HG03025 (cell line): ENCODE data around the gene VHLL.

ENCODE experiments used
- ATAC-seq: cut with Tn5 transposase; IDR thresholded peaks from one replicate; pipeline ENCODE4 v1.9.1; 2021; ENCODE audit warnings: mild to moderate bottlenecking, moderate library complexity; ENCODE audit not compliant: unreplicated experiment, low FRiP score

Gene VHLL

GRCh38 chr1:156293098-156293434 lies 6.0 kb downstream of the VHLL start:
- no peak for ATAC-seq

GRCh38 chr1:156291226-156292061 lies 7.7 kb downstream of the VHLL start:
- ATAC-seq = peak; percentile 49

- ATAC-seq = no peak
Observed at GRCh38 chr1:156289857-156290256, 9.2 kb downstream of the VHLL start.

GRCh38 chr1:156286061-156286460 lies 13.0 kb downstream of the VHLL start:
- no peak for ATAC-seq

- no peak for ATAC-seq
Observed at GRCh38 chr1:156285437-156285836, 13.7 kb downstream of the VHLL start.

GRCh38 chr1:156284757-156285156 lies 14.3 kb downstream of the VHLL start:
- ATAC-seq = no peak

- ATAC-seq = no peak
Observed at GRCh38 chr1:156284112-156284511, 15.0 kb downstream of the VHLL start, which contains the start of gene TMEM79. Gene TMEM79, plus strand, starts transcription at chr1:156284325. Its CDS starts 902 bp downstream, at chr1:156285227.

GRCh38 chr1:156283521-156283920 lies 15.6 kb downstream of the VHLL start:
- ATAC-seq = no peak

- peak; percentile 67 for ATAC-seq
Observed at GRCh38 chr1:156282479-156283222, 16.5 kb downstream of the VHLL start, which contains the start of gene SMG5. Gene SMG5, minus strand, starts transcription at chr1:156282825. Its CDS starts 145 bp downstream, at chr1:156282680.

GRCh38 chr1:156281693-156282478 lies 17.2 kb downstream of the VHLL start:
- peak; percentile 9 for ATAC-seq

- no peak for ATAC-seq
Observed at GRCh38 chr1:156281281-156281680, 17.8 kb downstream of the VHLL start.

GRCh38 chr1:156279837-156280236 lies 19.3 kb downstream of the VHLL start:
- ATAC-seq = no peak

GRCh38 chr1:156276966-156277381 lies 22.1 kb downstream of the VHLL start:
- ATAC-seq = no peak

GRCh38 chr1:156276532-156276931 lies 22.6 kb downstream of the VHLL start:
- no peak for ATAC-seq

GRCh38 chr1:156270314-156270713 lies 28.8 kb downstream of the VHLL start:
- ATAC-seq = no peak

GRCh38 chr1:156268336-156268735 lies 30.8 kb downstream of the VHLL start:
- no peak for ATAC-seq

GRCh38 chr1:156266051-156266450 lies 33.1 kb downstream of the VHLL start:
- ATAC-seq = no peak

- ATAC-seq = no peak
Observed at GRCh38 chr1:156263288-156263655, 35.8 kb downstream of the VHLL start.

GRCh38 chr1:156262461-156263287 lies 36.4 kb downstream of the VHLL start:
- no peak for ATAC-seq

- ATAC-seq = no peak
Observed at GRCh38 chr1:156260896-156261295, 38.2 kb downstream of the VHLL start.
